ENCODE measurements around the gene HRH2.
"Not testable (repeated sequence)": the region's sequence is repeated elsewhere in the genome, so short reads cannot be mapped to it uniquely, and the experiment has no call there.

The HRH2 gene

DNA sequence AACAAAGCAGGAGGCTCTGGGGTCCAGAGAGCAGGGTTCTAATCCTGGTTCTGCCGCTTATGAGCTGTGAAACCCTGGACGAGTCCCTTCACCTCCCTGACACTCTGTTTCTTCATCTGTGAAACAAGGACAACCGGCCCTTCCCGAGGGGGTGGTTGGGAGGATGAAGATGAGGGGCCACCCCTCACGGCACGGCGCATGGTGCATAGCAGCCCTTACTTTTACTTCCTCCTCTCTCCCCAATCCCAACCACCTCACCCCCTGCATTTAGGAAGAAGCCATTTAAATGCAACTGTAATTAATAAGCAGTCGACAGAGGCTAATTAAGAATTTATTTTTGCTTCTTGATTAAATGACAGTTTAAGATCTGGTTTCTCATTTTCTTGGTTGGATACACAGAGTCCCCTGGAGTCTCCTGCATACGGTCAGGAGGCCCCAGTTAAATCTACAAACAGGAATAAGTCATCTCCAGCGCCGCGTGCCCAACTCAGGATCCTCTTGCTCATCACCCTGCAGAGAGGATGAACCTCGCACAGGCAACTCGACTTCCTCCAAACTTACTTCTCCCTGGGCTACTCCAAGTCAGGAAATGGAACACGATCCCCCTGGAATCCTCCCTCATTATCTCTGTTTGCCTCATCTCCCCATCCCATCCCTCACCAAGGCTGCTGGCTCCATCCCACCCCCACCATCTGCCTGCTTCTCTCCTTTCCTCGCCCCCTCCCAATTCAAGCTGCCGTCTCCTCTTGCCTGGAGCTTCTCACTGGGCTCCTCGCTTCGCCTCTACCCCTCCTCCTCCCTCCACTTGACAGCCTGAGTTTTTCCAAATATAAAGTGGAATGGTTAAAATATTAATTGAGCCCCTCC is 95.9 kb downstream of the HRH2 start:
- Histone ChIP-seq H3K9me3 (ENCODE audit: control insufficient read depth, low read length) (no peaks in the 10 kb centered on the region), H3K36me3 (ENCODE audit: control insufficient read depth, insufficient read depth, low read length) (no peaks in the 10 kb centered on the region), H3K27me3 (replicated peaks; ENCODE audit: control insufficient read depth, insufficient read depth, low read length, poor library complexity, severe bottlenecking) (no peaks in the 10 kb centered on the region), H3K27ac (ENCODE audit: insufficient read depth, low read length, poor library complexity, severe bottlenecking) (no peak overlapping the region), H3K4me3 (ENCODE audit: insufficient read depth, low read depth, low read length, poor library complexity, severe bottlenecking) (no peak overlapping the region), H3K4me1 (ENCODE audit: control insufficient read depth, insufficient read depth, low read length, poor library complexity, severe bottlenecking) (no peaks in the 10 kb centered on the region)
- no peak for DNase-seq

DNA sequence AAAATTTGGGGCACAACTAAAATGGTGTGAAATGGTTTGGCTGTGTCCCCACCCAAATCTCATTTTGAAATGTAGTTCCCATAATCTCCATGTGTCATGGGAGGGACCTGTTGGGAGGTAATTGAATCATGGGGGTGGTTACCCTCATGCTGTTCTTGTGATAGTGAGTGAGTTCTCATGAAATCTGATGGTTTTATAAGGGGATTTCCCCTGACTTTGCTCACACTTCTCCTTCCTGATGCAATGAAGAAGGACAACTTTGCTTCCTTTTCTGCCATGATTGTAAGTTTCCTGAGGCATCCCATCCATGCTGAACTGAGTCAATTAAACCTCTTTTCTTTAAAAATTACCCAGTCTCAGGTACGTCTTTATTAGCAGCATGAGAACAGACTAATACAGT is 102.1 kb downstream of the HRH2 start:
- H3K4me1 ChIP-seq (ENCODE audit: control insufficient read depth, insufficient read depth, low read length, poor library complexity, severe bottlenecking); H3K27ac ChIP-seq (ENCODE audit: insufficient read depth, low read length, poor library complexity, severe bottlenecking); H3K27me3 ChIP-seq (replicated peaks; ENCODE audit: control insufficient read depth, insufficient read depth, low read length, poor library complexity, severe bottlenecking); H3K4me3 ChIP-seq (ENCODE audit: insufficient read depth, low read depth, low read length, poor library complexity, severe bottlenecking); DNase-seq; H3K36me3 ChIP-seq (ENCODE audit: control insufficient read depth, insufficient read depth, low read length); H3K9me3 ChIP-seq (ENCODE audit: control insufficient read depth, low read length): not testable (repeated sequence)
